Neural cell (in vitro differentiated cells): ENCODE data around the gene IDH3A. TPM values are rescaled to one million over a fixed set of nuclear protein-coding genes. Genes with fewer than 3 reads are reported as not detected.

ENCODE experiments used
- H2AFZ ChIP-seq: fragments of 200-600, 300-800 bp; sonication (generic), shearing (Covaris generic); 2 replicates; pipeline ENCODE4 v1.6.0; 2014; ENCODE audit warnings: low read depth, mild to moderate bottlenecking, antibody characterized with exemption, low read length, moderate library complexity
- H3F3A ChIP-seq: fragments of 200-600 bp; shearing (Covaris generic); 2 replicates; pipeline ENCODE4 v1.6.1; 2016; ENCODE audit warnings: mild to moderate bottlenecking, moderate library complexity, mixed read lengths, antibody characterized with exemption, low read length; ENCODE audit not compliant: insufficient read depth, poor library complexity, severe bottlenecking
- H3K27ac ChIP-seq: fragments of 200-600, 300-800 bp; sonication (generic), shearing (Covaris generic); 2 replicates; pipeline ENCODE4 v1.5.1; 2014; ENCODE audit warnings: mild to moderate bottlenecking, low read length, moderate library complexity
- H3K27me3 ChIP-seq: fragments of 300-800, 200-600 bp; sonication (generic), shearing (Covaris generic); 2 replicates; pipeline ENCODE4 v1.6.0; 2014; ENCODE audit warnings: mild to moderate bottlenecking, low read depth, low read length, moderate library complexity; ENCODE audit not compliant: insufficient read depth
- H3K36me3 ChIP-seq: fragments of 300-800, 200-600 bp; sonication (generic), shearing (Covaris generic); 2 replicates; pipeline ENCODE4 v1.5.1; 2014; ENCODE audit warnings: mild to moderate bottlenecking, antibody characterized with exemption, low read length, moderate library complexity; ENCODE audit not compliant: insufficient read depth
- H3K4me2 ChIP-seq: fragments of 300-800, 200-600 bp; sonication (generic), shearing (Covaris generic); 2 replicates; pipeline ENCODE4 v1.6.0; 2014; ENCODE audit warnings: mild to moderate bottlenecking, low read length
- H3K4me3 ChIP-seq: fragments of 300-800, 200-600 bp; sonication (generic), shearing (Covaris generic); 2 replicates; pipeline ENCODE4 v1.5.1; 2014; ENCODE audit warnings: mild to moderate bottlenecking, low read length, moderate library complexity
- H3K79me2 ChIP-seq: fragments of 200-600 bp; shearing (Covaris generic); replicated peaks from 2 replicates; pipeline ENCODE4 v1.6.0; 2014; ENCODE audit warnings: mild to moderate bottlenecking, low read length, moderate library complexity; ENCODE audit not compliant: insufficient read depth
- H3K9ac ChIP-seq: fragments of 300-800, 200-600 bp; sonication (generic), shearing (Covaris generic); 2 replicates; pipeline ENCODE4 v1.6.1; 2016; ENCODE audit warnings: mild to moderate bottlenecking, low read length, mixed read lengths
- H3K9me2 ChIP-seq: fragments of 200-600 bp; shearing (Covaris generic); 2 replicates; pipeline ENCODE4 v1.6.1; 2016; ENCODE audit warnings: mild to moderate bottlenecking, low read length, mixed read lengths; ENCODE audit not compliant: insufficient read depth
- H3K9me3 ChIP-seq: fragments of 200-600, 300-800 bp; sonication (generic), shearing (Covaris generic); 2 replicates; pipeline ENCODE4 v1.6.1; 2016; ENCODE audit warnings: mild to moderate bottlenecking, mixed run types, low read length, moderate library complexity, mixed read lengths
- H4K20me1 ChIP-seq: fragments of 200-600 bp; shearing (Covaris generic); 2 replicates; pipeline ENCODE4 v1.6.1; 2016; ENCODE audit warnings: mild to moderate bottlenecking, mixed run types; ENCODE audit not compliant: insufficient read depth
- EP300 ChIP-seq: fragments of 450-650 bp; conservative IDR thresholded peaks from 2 replicates; pipeline ENCODE4 v1.6.1; 2014; ENCODE audit warnings: antibody characterized with exemption, mild to moderate bottlenecking, moderate library complexity; ENCODE audit not compliant: poor library complexity, severe bottlenecking
- EZH2 ChIP-seq: fragments of 200-600, 300-800 bp; shearing (Covaris generic), sonication (generic); IDR thresholded peaks from 2 replicates; pipeline ENCODE4 v1.6.1; 2014; ENCODE audit warnings: antibody characterized with exemption, low read length, borderline replicate concordance, mild to moderate bottlenecking; ENCODE audit not compliant: insufficient read depth, poor library complexity, severe bottlenecking
- MXI1 ChIP-seq: fragments of 450-650 bp; conservative IDR thresholded peaks from 2 replicates; pipeline ENCODE4 v1.6.1; 2014; ENCODE audit warnings: antibody characterized with exemption, mild to moderate bottlenecking; ENCODE audit not compliant: poor library complexity, severe bottlenecking
- POLR2AphosphoS5 ChIP-seq: IDR thresholded peaks from 2 replicates; pipeline ENCODE4 v1.6.1; 2012
- RAD21 ChIP-seq: fragments of 450-650 bp; conservative IDR thresholded peaks from 2 replicates; pipeline ENCODE4 v1.6.1; 2014; ENCODE audit warnings: antibody characterized with exemption, mild to moderate bottlenecking, moderate library complexity
- TAF1 ChIP-seq: IDR thresholded peaks from 2 replicates; pipeline ENCODE4 v1.6.1; 2012; ENCODE audit warnings: low read depth
- polyA plus RNA-seq: library from polyadenylated mRNA; depleted of rRNA; stranded (reverse); fragments of >200 nt; gene quantifications from 2 replicates; pipeline ENCODE4 v1.2.3, GENCODE V29; 2014
- TF ChIP-seq, protein P1 (sequence below): fragments of 450-650 bp; IDR thresholded peaks from 2 replicates; pipeline ENCODE4 v1.5.1; 2014; ENCODE audit warnings: antibody characterized with exemption, mild to moderate bottlenecking, moderate library complexity; ENCODE audit not compliant: poor library complexity, severe bottlenecking
- TF ChIP-seq, protein P2 (sequence below): IDR thresholded peaks from 2 replicates; pipeline ENCODE4 v1.6.1; 2012; ENCODE audit warnings: borderline replicate concordance

IDH3A gene
- polyA plus RNA-seq, 1 donor from 2014 or later, result 90.7 TPM

DNA sequence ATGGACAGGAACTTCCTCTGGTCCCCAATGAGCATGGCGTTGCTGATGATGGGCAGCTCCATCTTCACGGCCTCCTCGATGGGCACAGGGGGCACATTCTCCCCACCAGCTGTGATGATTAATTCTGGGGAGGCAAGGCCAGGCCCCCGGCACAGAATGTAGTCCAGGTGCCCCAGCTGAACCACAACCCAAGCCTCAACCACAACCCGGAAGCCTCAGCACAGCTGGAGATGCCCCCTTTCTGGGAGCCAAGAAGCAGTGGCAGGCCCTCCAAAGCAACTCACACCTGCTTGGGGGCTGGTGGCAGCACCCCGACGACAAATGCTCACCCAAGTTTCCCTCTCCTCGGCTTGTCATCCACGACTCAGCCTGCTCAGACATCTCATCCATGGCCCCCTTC, 25.2 kb downstream of the IDH3A start:
- no peaks in the 10 kb centered on the region for H3K79me2 ChIP-seq
- H3K4me2 ChIP-seq, result no peak overlapping the region
- no peaks in the 10 kb centered on the region for H4K20me1 ChIP-seq
- H3K9ac ChIP-seq, result no peak overlapping the region
- H2AFZ ChIP-seq, result no peak overlapping the region
- no peak overlapping the region for H3K4me3 ChIP-seq
- H3K27ac ChIP-seq, result no peak overlapping the region
- H3F3A ChIP-seq, result no peaks in the 10 kb centered on the region
- H3K27me3 ChIP-seq, result no peaks in the 10 kb centered on the region
- TF ChIP-seq, protein P1, sequence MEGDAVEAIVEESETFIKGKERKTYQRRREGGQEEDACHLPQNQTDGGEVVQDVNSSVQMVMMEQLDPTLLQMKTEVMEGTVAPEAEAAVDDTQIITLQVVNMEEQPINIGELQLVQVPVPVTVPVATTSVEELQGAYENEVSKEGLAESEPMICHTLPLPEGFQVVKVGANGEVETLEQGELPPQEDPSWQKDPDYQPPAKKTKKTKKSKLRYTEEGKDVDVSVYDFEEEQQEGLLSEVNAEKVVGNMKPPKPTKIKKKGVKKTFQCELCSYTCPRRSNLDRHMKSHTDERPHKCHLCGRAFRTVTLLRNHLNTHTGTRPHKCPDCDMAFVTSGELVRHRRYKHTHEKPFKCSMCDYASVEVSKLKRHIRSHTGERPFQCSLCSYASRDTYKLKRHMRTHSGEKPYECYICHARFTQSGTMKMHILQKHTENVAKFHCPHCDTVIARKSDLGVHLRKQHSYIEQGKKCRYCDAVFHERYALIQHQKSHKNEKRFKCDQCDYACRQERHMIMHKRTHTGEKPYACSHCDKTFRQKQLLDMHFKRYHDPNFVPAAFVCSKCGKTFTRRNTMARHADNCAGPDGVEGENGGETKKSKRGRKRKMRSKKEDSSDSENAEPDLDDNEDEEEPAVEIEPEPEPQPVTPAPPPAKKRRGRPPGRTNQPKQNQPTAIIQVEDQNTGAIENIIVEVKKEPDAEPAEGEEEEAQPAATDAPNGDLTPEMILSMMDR, result no peak
- no peak for TF ChIP-seq RAD21
- H3K9me3 ChIP-seq, result no peaks in the 10 kb centered on the region
- H3K9me2 ChIP-seq, result no peaks in the 10 kb centered on the region
- H3K36me3 ChIP-seq, result peaks cover 14% of the 10 kb centered on the region

GRCh38 chr15:78175330-78175729, 26.2 kb downstream of the IDH3A start:
- Histone ChIP-seq H3K79me2 (no peaks in the 10 kb centered on the region), H3K4me3 (no peak overlapping the region), H3K9me3 (no peaks in the 10 kb centered on the region), H3K9me2 (no peaks in the 10 kb centered on the region), H3K36me3 (peaks cover 11% of the 10 kb centered on the region), H3K4me2 (no peak overlapping the region), H4K20me1 (no peaks in the 10 kb centered on the region), H3F3A (no peaks in the 10 kb centered on the region), H2AFZ (no peak overlapping the region), H3K27ac (no peak overlapping the region), H3K9ac (no peak overlapping the region), H3K27me3 (no peaks in the 10 kb centered on the region)
- TF ChIP-seq, protein P1, result no peak
- TF ChIP-seq EP300, result no peak
- no peak for TF ChIP-seq MXI1
- no peak for TF ChIP-seq EZH2

DNA sequence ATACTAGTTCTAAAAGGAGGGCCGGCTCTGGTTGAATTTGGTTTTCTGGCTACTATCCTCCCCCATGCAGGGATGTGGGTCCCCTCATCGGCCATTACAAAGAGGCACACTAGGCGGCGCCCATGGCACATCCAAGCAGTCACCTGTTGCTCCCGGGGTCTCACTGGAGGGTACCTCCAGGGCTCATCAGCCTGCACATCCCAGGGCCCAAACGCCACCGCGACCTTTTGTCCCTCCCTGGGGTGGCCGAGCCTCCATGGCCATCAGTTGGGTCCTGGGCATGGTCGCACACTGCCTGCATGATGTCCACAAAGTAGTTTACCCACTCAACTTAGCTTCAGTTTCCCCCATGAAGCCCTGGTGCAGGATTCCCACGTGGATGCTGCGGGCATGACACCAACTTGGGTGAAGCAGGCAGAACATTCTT, 28.3 kb downstream of the IDH3A start:
- H4K20me1 ChIP-seq, result no peaks in the 10 kb centered on the region
- H3K27me3 ChIP-seq, result no peaks in the 10 kb centered on the region
- H3K27ac ChIP-seq, result no peak overlapping the region
- H3K79me2 ChIP-seq, result no peaks in the 10 kb centered on the region
- no peak overlapping the region for H3K4me2 ChIP-seq
- TF ChIP-seq RAD21, result no peak
- TF ChIP-seq, protein P1, result no peak
- TF ChIP-seq EZH2, result no peak
- TF ChIP-seq TAF1, result no peak
- no peak for TF ChIP-seq EP300
- TF ChIP-seq MXI1, result no peak
- TF ChIP-seq POLR2AphosphoS5, result no peak
- TF ChIP-seq, protein P2, sequence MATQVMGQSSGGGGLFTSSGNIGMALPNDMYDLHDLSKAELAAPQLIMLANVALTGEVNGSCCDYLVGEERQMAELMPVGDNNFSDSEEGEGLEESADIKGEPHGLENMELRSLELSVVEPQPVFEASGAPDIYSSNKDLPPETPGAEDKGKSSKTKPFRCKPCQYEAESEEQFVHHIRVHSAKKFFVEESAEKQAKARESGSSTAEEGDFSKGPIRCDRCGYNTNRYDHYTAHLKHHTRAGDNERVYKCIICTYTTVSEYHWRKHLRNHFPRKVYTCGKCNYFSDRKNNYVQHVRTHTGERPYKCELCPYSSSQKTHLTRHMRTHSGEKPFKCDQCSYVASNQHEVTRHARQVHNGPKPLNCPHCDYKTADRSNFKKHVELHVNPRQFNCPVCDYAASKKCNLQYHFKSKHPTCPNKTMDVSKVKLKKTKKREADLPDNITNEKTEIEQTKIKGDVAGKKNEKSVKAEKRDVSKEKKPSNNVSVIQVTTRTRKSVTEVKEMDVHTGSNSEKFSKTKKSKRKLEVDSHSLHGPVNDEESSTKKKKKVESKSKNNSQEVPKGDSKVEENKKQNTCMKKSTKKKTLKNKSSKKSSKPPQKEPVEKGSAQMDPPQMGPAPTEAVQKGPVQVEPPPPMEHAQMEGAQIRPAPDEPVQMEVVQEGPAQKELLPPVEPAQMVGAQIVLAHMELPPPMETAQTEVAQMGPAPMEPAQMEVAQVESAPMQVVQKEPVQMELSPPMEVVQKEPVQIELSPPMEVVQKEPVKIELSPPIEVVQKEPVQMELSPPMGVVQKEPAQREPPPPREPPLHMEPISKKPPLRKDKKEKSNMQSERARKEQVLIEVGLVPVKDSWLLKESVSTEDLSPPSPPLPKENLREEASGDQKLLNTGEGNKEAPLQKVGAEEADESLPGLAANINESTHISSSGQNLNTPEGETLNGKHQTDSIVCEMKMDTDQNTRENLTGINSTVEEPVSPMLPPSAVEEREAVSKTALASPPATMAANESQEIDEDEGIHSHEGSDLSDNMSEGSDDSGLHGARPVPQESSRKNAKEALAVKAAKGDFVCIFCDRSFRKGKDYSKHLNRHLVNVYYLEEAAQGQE, result no peak
- no peaks in the 10 kb centered on the region for H3K36me3 ChIP-seq
- no peak overlapping the region for H2AFZ ChIP-seq
- no peak overlapping the region for H3K9ac ChIP-seq
- no peaks in the 10 kb centered on the region for H3K9me2 ChIP-seq
- H3K9me3 ChIP-seq, result no peaks in the 10 kb centered on the region
- H3K4me3 ChIP-seq, result no peak overlapping the region
- no peaks in the 10 kb centered on the region for H3F3A ChIP-seq
